Activated T-cell treated with anti-CD3 and anti-CD28 coated beads, Interleukin-2, amount 50 U/mL, for 24 hours (primary cell): Measurements from ENCODE around the gene TNFRSF12A.
A peak's percentile ranks its signal among the peaks of the same experiment; 100 is the strongest.

Experiments
- DNase-seq: peaks from one replicate; pipeline ENCODE4 v3.0.0-alpha.2; 2020
- H3K27ac Mint-ChIP-seq: 2 replicates; pipeline ENCODE4 v1.8.0; 2020; ENCODE audit warnings: mild to moderate bottlenecking, mixed read lengths
- H3K27me3 Mint-ChIP-seq: 2 replicates; pipeline ENCODE4 v1.8.0; 2020; ENCODE audit warnings: mixed read lengths
- H3K36me3 Mint-ChIP-seq: 2 replicates; pipeline ENCODE4 v1.8.0; 2020; ENCODE audit warnings: low read depth, mixed read lengths
- H3K4me1 Mint-ChIP-seq: 2 replicates; pipeline ENCODE4 v1.8.0; 2020; ENCODE audit warnings: low read depth, mixed read lengths
- H3K4me3 Mint-ChIP-seq: 2 replicates; pipeline ENCODE4 v1.8.0; 2020; ENCODE audit warnings: mild to moderate bottlenecking, moderate library complexity, mixed read lengths
- H3K9me3 Mint-ChIP-seq: 2 replicates; pipeline ENCODE4 v1.8.0; 2020; ENCODE audit warnings: mixed read lengths

TNFRSF12A gene

DNA sequence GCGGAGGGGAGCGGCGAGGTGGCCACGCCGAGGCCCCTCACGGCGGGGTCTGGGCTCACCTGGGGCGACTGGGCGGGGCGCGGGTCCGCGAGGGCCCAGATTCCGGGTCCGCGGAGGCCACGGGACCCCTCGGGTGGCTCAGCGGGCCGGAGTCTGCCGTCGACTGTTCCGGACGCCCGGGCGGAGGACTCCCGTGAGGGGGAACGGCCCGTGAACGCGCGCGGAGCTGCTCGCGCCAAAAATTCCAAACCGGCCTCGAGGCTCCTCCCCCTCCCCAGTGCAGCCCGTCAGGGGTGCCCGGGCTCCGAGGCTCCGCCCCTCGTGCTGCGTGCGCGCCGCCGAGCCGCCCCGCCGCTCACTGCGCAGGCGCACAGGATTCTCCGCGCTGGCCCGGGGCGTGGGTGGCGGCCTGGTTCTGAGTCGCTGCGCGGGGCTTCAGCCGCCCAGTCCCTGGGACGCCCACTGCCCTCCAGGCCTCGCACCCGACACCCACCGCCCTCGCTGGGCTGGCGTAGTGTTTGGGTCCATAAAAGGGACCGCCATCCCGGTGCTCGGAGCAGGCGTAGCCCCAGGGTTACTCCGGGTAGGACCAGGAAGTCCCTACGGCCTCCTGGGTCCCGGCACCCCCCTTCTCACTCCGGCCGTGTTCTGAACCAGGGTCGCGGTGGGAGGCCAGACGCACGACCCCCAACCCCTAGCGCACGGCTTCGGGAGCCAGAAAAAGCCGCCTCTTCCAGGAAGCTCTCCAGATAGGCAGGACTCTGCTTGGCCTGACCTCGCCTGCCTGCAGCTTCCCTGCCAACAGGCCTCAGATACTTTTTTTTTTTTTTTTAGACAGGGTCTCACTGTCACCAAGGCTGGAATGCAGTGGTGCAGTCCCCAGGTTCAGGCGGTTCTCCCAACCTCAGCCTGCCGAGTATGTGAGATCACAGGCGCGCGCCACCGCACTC lies 39.7 kb upstream of the TNFRSF12A start, which contains the start of gene PKMYT1:
TSS of gene PKMYT1 (minus strand) at position 220 of the 950 bp plus-strand sequence. CDS start 789 bp downstream, outside the sequence.
- peak; percentile 98 for DNase-seq
- Mint-ChIP-seq H3K9me3 (no peaks in the 10 kb centered on the region), H3K27ac (peak within 1 kb of the TSS; percentile 88), H3K27me3 (peaks cover 3% of the 10 kb centered on the region), H3K4me3 (peak within 1 kb of the TSS; percentile 90), H3K36me3 (peaks cover 40% of the 10 kb centered on the region), H3K4me1 (peaks cover 33% of the 10 kb centered on the region)

GRCh38 chr16:2981177-2981898 lies 38.8 kb upstream of the TNFRSF12A start:
- Mint-ChIP-seq H3K4me1 (peaks cover 33% of the 10 kb centered on the region), H3K9me3 (no peaks in the 10 kb centered on the region), H3K4me3 (peak overlapping the region; percentile 90), H3K36me3 (peaks cover 31% of the 10 kb centered on the region), H3K27me3 (peaks cover 3% of the 10 kb centered on the region), H3K27ac (peak overlapping the region; percentile 88)
- DNase-seq, result no peak

DNA sequence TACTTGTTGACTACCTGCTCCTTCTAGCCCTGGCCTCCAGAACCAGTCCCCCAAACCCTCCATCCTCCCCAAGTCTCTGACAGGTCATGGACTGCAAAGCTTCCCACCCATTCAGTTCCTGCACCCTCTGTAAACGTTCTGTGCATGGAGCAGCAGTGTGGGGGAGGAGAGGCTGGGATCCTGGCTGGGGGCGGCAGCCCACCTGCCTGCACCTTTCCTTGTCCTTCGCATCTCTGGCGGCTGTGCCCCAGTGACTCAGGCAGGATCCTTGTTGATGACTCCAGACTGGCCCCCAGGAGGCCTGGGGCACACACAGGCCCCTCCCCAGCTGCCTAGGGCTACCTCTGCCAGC lies 38.3 kb upstream of the TNFRSF12A start:
- peaks cover 33% of the 10 kb centered on the region for H3K4me1 Mint-ChIP-seq
- no peaks in the 10 kb centered on the region for H3K9me3 Mint-ChIP-seq
- peaks cover 5% of the 10 kb centered on the region for H3K27me3 Mint-ChIP-seq
- peak overlapping the region; percentile 60 for H3K4me3 Mint-ChIP-seq
- H3K36me3 Mint-ChIP-seq, result peaks cover 26% of the 10 kb centered on the region
- peak overlapping the region; percentile 45 for H3K27ac Mint-ChIP-seq
- no peak for DNase-seq

- no peak for DNase-seq
- no peak overlapping the region for H3K27ac Mint-ChIP-seq
- H3K27me3 Mint-ChIP-seq, result peaks cover 5% of the 10 kb centered on the region
- peaks cover 21% of the 10 kb centered on the region for H3K36me3 Mint-ChIP-seq
- no peaks in the 10 kb centered on the region for H3K9me3 Mint-ChIP-seq
- peak overlapping the region; percentile 60 for H3K4me3 Mint-ChIP-seq
- peaks cover 33% of the 10 kb centered on the region for H3K4me1 Mint-ChIP-seq
These were observed 37.8 kb upstream of the TNFRSF12A start for GRCh38 chr16:2982402-2982801.

DNA sequence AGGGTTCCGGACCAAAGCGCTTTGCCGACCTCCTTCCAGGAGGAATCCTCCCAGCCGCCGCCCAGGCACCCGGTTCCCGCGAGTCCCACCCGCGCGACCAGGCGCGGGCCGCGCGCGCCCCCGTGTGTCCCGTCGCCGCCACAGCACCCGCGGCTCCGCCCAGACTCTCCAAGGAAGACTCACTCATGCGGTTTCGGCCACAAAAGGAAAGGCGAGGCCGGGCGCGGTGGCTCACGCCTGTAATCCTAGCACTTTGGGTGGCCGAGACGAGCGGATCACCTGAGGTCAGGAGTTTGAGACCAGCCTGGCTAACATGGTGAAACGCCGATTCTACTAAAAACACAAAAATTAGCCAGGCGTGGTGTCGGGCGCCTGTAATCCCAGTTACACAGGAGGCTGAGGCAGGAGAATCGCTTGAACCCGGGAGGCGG lies 36.4 kb upstream of the TNFRSF12A start:
- Mint-ChIP-seq H3K36me3 (peaks cover 10% of the 10 kb centered on the region), H3K9me3 (no peaks in the 10 kb centered on the region), H3K4me3 (peak overlapping the region; percentile 33), H3K27ac (no peak overlapping the region), H3K4me1 (peaks cover 28% of the 10 kb centered on the region), H3K27me3 (peaks cover 5% of the 10 kb centered on the region)
- peak; percentile 86 for DNase-seq

DNA sequence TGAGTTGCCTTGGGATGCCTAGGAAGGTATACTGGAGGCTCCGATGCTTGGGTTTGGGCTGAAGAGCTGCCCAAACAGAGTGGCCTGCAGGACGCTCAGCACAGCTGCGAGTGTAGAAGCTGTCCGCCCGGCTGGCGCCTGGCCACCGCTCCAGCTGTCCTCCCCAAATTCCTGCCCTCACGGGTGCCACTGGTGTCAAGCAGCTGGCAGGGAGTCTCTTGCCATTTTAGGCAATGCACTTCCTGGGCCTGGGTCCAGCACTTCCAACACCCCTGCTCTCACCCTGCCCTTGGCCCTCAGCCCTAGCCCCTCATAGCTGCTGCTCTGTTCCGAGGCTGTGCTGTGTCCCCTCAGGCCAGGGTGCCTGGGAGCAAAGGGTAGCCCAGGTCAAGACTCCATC lies 34.7 kb upstream of the TNFRSF12A start:
- no peak overlapping the region for H3K4me3 Mint-ChIP-seq
- H3K4me1 Mint-ChIP-seq, result peaks cover 25% of the 10 kb centered on the region
- peaks cover 3% of the 10 kb centered on the region for H3K36me3 Mint-ChIP-seq
- no peak overlapping the region for H3K27ac Mint-ChIP-seq
- H3K27me3 Mint-ChIP-seq, result peaks cover 5% of the 10 kb centered on the region
- H3K9me3 Mint-ChIP-seq, result no peaks in the 10 kb centered on the region
- DNase-seq, result no peak

DNA sequence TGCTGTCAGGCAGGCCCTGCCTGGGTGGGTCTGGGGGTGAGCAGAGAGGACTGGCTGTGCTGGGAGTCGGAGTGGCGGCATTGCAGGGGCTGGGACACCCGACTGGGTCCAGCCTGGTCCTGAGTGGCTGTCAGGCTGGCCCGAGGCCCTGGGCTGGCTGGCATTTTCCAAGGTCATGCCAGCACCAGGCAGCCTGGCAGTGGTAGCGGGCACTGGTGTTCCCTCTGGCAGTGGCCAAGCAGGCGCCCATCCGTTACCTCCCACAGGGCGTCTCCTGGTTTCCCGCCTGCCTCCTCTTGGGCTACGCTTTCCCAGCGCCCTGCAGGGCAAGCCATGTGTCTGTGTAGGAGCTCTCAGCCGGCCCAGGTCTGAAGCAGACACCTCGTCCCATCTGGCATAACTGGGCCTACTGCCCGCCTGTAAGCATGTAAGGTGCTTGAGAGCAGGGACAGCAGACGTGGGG lies 34.2 kb upstream of the TNFRSF12A start:
- H3K9me3 Mint-ChIP-seq, result no peaks in the 10 kb centered on the region
- H3K36me3 Mint-ChIP-seq, result no peaks in the 10 kb centered on the region
- H3K27me3 Mint-ChIP-seq, result peaks cover 5% of the 10 kb centered on the region
- no peak for DNase-seq
- no peak overlapping the region for H3K27ac Mint-ChIP-seq
- H3K4me1 Mint-ChIP-seq, result peaks cover 20% of the 10 kb centered on the region
- H3K4me3 Mint-ChIP-seq, result no peak overlapping the region

DNA sequence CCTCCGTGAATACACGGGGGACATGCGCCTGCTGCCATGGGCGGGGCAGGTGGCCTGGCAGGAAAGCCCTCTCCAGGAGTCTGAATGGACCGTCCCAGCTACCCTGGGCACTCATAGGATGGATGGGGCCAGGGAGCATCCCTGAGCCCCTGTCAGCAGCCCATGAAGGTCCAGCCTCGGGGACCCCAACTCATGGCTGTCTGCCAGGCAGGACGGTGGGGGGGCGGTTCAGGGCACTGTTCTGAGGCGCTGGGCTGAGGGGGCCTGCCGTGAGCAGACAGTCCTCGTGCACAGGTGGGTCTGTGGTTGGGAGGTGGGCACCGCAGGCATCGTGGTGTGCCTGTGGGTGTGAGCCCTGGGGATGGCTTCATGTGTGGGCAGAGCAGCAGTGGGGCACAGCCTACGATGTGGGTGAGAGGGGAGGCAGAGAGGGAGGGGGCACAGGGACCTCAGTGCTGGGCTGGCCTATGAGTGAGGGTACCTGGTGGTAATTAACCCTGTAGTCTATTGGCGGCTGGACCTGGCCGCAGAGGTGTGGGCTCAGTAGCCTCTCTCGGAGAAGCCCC lies 33.5 kb upstream of the TNFRSF12A start:
- no peak overlapping the region for H3K27ac Mint-ChIP-seq
- no peaks in the 10 kb centered on the region for H3K9me3 Mint-ChIP-seq
- peaks cover 5% of the 10 kb centered on the region for H3K27me3 Mint-ChIP-seq
- peaks cover 14% of the 10 kb centered on the region for H3K4me1 Mint-ChIP-seq
- DNase-seq, result no peak
- no peak overlapping the region for H3K4me3 Mint-ChIP-seq
- no peaks in the 10 kb centered on the region for H3K36me3 Mint-ChIP-seq

- Mint-ChIP-seq H3K27me3 (peaks cover 5% of the 10 kb centered on the region), H3K9me3 (no peaks in the 10 kb centered on the region), H3K4me3 (no peak overlapping the region), H3K36me3 (no peaks in the 10 kb centered on the region), H3K27ac (no peak overlapping the region), H3K4me1 (peaks cover 11% of the 10 kb centered on the region)
- no peak for DNase-seq
These were observed 32.9 kb upstream of the TNFRSF12A start for GRCh38 chr16:2987286-2987685.

DNA sequence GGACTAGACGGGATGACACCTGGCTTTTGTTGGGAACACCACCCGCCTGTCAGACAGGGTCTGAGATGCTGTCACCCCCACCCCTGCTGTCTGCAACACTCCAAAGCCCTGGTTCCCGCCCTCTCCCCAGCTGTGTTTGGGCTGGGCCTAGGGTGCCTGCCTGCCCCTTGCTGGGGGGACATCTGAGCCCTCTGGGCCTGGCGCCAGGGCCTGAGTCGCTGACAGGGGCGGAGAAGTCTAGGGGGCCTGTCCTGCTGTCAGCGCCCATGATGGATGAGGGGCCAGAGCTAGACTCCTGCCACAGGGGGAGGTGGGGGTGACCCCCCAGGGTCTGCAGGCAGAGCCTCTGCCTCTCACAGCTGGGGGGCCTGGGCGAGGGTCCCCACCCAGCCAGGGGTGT lies 32.3 kb upstream of the TNFRSF12A start:
- peaks cover 5% of the 10 kb centered on the region for H3K27me3 Mint-ChIP-seq
- no peak overlapping the region for H3K27ac Mint-ChIP-seq
- H3K4me1 Mint-ChIP-seq, result peaks cover 11% of the 10 kb centered on the region
- no peak for DNase-seq
- no peaks in the 10 kb centered on the region for H3K36me3 Mint-ChIP-seq
- H3K4me3 Mint-ChIP-seq, result no peak overlapping the region
- H3K9me3 Mint-ChIP-seq, result no peaks in the 10 kb centered on the region

- Mint-ChIP-seq H3K27ac (no peak overlapping the region), H3K9me3 (no peaks in the 10 kb centered on the region), H3K4me3 (no peak overlapping the region), H3K27me3 (peaks cover 5% of the 10 kb centered on the region), H3K4me1 (peaks cover 5% of the 10 kb centered on the region), H3K36me3 (no peaks in the 10 kb centered on the region)
- DNase-seq, result no peak
These were observed 31.5 kb upstream of the TNFRSF12A start for GRCh38 chr16:2988590-2989099.

DNA sequence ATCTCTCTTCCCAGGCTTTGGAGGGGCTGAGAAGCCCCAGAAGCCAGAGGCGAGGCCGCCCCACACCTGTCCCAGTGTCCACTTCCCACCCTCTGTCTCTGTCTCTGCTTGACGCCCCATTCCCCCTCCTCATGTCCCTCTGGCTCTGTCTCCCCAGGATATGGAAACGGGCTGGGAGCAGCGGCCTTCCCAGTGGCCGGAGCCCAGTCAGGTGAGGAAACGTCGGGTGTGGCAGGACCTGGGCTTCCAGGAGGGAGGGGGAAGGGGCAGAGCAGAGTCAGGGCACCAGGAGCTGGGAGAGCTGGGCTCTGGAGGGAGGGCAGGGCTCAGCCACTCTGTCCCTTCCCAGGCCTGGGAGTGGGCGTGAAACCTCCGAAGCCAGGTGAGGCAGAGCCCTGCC lies 29.3 kb upstream of the TNFRSF12A start:
- Mint-ChIP-seq H3K4me1 (no peaks in the 10 kb centered on the region), H3K27ac (no peak overlapping the region), H3K9me3 (no peaks in the 10 kb centered on the region), H3K4me3 (no peak overlapping the region), H3K36me3 (no peaks in the 10 kb centered on the region), H3K27me3 (peaks cover 2% of the 10 kb centered on the region)
- no peak for DNase-seq

GRCh38 chr16:2991566-2992261 lies 28.5 kb upstream of the TNFRSF12A start:
- Mint-ChIP-seq H3K4me3 (no peak overlapping the region), H3K27ac (no peak overlapping the region), H3K4me1 (no peaks in the 10 kb centered on the region), H3K36me3 (no peaks in the 10 kb centered on the region), H3K9me3 (no peaks in the 10 kb centered on the region), H3K27me3 (no peaks in the 10 kb centered on the region)
- no peak for DNase-seq
